NCI-H345 treated with DMSO at 0.1 percent for 48 hours (cell line): ENCODE results near the gene MFAP2.
"Not testable (repeated sequence)": the region's sequence is repeated elsewhere in the genome, so short reads cannot be mapped to it uniquely, and the experiment has no call there.

ENCODE experiments used
- DNase-seq: peaks from one replicate; lab custom pipeline; 2025; ENCODE audit not compliant: unreplicated experiment; lab: John Stamatoyannopoulos, UW

The MFAP2 gene

DNA sequence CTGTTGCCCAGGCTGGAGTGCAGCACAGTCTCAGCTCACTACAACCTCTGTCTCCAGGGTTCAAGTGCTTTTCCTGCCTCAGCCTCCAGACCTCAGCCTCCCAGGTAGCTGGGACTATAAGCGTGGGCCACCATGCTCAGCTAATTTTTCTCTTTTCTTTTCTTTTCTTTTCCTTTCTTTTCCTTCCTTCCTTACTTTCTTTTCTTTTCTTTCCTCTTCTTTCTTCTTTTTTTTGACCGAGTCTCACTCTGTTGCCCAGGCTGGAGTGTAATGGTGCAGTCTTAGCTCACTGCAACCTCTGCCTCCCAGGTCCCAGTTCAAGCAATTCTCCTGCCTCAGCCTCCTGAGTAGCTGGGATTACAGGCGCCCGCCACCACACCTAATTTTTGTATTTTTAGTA lies 16.3 kb downstream of the MFAP2 start:
- not testable (repeated sequence) for DNase-seq

DNA sequence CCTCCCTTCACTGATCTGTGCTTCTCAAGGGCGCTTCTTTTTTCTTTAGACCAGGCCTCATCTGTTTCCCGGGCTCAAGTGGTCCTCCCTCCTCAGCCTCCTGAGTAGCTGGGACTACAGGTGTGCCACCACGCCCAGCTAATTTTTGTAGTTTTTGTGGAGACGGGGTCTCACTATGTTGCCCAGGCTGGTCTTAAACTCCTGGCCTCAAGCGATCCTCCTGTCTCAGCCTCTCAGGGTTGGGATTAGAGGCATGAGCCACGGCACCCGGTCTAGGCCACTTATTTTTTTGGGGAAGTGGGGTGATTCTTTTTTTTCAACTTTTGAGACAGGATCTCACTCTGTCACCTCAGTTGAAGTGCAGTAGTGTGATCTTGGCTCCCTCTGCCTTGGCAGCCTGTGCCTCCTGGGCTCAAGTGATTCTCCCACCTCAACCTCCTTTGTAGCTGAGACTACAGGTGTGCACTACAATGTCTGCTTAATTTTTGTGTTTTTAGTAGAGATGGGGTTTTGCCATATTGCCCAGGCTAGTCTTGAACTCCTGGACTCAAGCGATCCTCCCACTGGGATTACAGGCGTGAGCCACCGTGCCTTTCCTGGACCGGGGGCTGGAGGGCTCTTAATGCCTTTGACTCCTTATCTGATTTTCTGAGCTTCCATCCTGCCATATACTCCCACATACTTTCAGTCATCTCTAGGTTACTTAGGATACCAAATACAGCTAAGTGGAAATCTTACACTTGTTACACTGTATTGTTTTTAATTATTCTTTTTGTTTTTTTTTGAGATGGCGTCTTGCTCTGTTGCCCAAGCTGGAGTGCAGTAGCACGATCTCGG lies 18.9 kb downstream of the MFAP2 start:
- DNase-seq, result no peak

DNA sequence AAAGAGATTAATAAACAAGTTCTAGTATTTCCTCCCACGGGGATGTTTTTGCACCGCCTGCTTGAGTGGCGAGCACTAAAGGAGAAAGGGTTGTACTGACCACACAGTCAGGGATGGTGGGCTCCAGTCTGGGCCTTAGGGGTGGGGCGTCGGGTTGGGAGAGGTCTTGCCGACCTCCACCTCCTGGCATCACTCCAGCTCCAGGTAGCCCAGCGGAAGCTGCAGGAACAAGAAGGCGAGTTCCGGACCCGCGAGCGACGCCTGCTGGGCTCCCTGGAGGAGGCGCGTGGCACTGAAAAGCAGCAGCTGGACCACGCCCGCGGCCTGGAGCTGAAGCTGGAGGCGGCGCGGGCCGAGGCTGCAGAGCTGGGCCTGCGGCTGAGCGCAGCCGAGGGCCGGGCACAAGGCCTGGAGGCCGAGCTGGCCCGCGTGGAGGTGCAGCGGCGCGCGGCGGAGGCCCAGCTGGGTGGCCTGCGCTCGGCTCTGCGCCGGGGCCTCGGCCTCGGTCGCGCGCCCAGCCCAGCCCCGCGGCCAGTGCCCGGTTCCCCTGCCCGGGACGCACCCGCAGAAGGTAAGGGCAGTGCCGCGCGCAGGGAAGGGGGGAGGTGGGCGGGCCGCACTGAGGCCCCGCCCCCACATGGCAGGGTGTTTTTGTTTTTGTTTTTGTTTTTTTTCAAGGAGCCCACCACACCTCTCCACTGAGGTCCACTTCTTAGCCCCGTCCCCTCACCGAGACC lies 19.7 kb downstream of the MFAP2 start:
- DNase-seq, result peak; percentile 68

DNA sequence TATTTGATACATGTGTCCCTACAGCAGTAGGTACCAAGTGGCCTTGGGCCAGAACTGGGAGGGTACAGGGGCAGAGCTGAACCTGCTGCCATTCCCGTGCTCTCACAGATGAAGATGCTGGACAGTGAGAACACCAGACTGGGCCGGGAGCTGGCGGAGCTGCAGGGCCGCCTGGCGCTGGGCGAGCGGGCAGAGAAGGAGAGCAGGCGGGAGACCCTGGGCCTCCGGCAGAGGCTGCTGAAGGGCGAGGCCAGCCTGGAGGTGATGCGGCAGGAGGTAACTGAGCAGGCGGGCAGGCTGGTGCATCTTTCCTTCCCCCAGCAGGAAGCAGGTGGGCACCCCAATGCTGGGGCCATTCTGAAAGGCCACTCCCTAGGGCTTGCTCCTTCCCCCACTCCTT lies 21.9 kb downstream of the MFAP2 start:
- DNase-seq, result no peak

DNA sequence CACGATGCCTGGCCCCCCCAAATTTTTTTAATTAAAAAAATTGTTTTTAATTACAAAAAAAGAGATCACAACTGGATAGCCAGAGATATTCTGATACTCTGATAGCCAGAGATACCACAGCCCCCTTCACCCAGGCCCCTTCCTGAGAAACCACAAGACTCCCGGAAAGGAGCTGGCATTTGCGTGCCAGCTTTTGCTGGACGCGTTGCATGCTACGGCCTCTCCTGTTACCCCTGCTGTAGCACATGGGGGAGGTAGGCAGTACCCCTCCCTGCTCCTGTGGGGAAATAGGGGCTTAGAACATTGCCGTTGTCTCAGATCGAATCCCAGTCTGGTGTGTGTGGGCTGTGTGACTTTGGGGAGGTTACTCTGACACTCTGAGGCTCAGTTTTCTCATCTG lies 22.7 kb downstream of the MFAP2 start:
- DNase-seq, result no peak

DNA sequence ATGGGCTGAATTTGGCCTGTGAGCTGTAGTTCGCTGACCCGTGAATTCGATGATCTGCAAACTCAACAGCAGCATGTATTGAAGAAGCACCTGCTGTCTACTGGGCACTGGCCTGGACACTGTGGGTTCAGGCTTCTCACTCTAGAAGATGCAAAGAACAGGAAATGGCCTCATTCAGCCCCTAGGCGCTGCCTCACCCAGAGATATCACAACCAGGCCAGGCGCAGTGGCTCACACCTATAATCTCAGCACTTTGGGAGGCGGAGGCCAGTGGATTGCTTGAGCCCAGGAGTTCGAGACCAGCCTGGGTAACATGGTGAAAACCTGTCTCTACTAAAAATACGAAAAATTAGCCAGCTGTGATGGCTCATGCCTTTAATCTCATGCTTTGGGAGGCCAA lies 23.6 kb downstream of the MFAP2 start:
- no peak for DNase-seq

DNA sequence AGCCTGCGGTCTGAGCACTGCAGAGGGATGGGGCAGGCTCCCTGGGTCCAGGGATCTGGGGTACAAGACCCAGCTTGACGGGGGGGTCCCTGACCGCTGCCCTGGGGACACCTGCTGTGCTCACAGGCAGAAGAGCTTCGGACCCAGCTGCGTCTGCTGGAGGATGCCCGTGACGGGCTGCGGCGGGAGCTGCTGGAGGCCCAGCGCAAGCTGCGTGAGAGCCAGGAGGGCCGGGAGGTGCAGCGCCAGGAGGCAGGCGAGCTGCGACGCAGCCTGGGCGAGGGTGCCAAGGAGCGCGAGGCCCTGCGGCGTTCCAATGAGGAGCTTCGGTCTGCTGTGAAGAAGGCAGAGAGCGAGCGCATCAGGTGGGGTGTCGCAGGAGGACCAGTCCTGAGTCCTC lies 25.2 kb downstream of the MFAP2 start:
- DNase-seq, result no peak

DNA sequence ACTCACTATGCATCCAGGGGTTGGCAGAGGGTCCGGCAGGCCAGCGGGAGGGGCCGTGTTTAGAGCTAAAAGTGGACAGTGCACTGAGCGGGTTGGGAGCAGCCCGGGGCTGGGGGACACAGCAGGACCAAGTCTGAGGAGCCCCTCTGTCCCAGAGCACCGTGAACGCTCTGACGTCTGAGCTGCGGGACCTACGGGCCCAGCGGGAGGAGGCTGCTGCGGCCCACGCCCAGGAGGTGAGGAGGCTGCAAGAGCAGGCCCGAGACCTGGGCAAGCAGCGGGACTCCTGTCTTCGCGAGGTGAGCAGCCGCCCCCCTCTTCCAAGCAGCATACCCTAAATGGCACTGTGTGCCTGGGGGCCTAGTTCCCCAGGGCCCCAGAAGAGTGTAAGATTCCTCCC lies 25.8 kb downstream of the MFAP2 start:
- no peak for DNase-seq

DNA sequence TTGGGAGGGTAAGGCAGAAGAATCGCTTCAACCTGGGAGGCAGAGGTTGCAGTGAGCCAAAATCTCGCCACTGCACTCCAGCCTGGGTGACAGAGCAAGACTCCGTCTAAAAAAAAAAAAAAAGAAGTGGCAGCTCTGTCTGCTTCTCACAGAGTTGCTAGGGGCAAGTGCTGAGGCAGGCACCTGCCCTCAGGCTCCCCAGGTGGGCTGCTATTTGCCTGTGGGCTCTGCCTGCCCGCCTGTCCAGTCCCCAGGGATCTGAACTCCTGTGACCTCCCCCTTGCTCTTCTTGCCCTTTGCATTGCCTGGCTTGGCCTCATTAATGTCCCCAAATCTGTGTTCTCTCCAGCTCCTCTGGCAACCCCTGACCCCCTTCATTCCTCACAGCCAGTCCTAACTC lies 28.0 kb downstream of the MFAP2 start:
- DNase-seq, result not testable (repeated sequence)

DNA sequence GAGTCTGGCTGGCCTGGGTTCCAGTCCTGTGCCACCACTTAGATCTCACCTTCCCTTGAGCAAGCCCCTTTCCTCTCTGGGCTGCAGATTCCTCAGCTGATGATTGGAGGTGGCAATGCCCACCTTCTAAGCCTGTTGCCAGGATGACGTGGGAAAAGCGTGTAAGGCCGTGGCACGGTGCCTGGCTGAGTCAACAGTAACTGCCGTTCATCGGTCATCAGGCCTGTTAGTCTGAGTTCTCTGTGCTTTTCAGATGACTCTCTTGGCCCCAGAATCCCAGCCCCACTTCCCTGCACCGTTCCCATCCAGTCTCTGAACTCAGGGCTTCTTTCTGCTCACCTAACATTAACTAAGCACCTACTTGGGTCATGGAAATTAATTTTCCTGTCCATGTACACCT lies 31.4 kb downstream of the MFAP2 start:
- DNase-seq, result not testable (repeated sequence)

DNA sequence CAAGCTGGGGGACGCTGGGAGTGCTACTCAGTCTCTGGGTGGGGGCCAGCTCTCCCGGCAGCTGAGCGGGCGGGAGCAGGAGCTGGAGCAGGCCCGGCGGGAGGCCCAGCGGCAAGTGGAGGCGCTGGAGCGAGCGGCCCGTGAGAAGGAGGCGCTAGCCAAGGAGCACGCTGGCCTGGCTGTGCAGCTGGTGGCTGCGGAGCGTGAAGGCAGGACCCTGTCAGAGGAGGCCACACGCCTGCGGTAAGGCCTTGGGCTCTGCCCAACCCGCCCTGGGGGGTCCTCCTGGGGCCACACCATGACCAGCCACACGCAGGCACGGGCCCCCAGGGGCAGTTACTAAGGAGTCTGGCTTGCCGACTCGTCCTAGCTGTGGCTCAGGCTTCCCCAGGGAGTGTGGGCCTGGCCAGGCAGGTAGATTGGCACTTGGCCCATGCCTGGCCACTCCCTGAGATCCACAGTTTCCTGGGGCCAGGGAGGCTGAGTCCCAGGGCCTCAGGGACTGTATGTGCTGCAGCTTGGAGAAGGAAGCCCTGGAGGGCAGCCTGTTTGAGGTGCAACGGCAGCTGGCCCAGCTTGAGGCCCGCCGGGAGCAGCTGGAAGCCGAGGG lies 32.0 kb downstream of the MFAP2 start:
- peak; percentile 71 for DNase-seq

DNA sequence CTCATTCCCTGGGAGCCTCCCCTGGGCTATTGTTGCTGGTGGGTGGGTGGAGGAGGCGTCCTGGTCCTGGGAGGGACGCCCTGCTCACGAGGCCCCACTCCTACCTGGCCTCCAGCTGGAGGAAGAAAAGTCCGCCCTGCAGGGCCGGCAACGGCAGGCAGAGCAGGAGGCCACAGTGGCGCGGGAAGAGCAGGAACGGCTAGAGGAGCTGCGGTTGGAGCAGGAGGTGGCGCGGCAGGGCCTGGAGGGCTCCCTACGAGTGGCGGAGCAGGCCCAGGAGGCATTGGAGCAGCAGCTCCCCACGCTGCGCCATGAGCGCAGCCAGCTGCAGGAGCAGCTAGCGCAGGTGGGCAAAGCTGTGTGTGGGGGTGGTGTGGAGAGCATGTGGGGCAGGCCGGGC lies 33.8 kb downstream of the MFAP2 start:
- DNase-seq, result no peak

DNA sequence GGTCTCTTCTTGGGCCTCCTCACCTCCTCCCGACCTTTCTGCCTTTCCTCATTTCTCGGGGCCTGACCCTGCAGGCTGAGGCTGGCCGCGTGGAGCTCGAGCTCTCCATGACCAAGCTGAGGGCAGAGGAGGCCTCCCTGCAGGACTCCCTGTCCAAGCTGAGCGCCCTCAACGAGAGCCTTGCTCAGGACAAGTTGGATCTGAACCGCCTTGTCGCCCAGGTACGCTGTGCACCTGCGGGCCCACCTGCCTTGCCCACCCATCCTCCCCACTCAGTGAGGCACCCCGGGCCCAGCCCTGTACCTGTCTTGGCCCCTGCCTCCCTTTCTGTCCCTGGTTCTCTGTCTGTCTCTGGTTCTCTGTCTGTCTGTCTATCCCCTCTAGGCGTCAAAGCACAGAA lies 34.2 kb downstream of the MFAP2 start:
- not testable (repeated sequence) for DNase-seq

DNA sequence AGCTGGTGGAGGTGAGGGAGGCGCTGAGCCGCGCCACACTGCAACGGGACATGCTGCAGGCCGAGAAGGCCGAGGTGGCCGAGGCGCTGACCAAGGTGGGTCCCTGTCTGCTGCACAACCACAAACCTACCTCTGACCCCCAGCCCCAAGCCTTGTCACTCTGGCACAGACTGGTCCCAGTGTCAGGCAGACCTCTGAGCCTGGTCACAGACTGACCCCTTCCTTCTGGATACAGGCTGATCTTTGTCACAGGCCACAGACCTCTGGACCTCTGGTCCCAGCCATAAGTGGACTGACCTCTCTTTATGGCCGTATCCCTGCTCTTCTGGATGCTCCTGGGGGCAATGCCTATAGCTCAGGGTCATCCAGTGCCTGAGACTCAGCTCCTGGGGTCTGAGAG lies 34.9 kb downstream of the MFAP2 start:
- not testable (repeated sequence) for DNase-seq

DNA sequence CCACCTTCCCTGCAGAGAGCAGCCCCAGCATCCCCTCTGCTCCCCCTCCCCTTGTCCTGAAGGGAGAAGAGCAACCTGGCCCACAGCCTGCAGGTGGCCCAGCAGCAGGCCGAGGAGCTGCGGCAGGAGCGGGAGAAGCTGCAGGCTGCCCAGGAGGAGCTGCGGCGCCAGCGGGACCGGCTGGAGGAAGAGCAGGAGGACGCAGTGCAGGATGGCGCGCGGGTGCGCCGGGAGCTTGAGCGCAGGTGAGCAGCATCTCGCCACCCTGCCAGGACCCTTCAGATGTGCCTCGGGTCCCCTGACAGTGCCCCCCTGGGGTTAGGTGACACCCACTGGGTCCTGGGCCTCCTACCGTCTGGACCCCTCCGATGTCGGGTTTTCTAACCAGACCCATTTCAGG lies 36.4 kb downstream of the MFAP2 start:
- DNase-seq, result no peak

DNA sequence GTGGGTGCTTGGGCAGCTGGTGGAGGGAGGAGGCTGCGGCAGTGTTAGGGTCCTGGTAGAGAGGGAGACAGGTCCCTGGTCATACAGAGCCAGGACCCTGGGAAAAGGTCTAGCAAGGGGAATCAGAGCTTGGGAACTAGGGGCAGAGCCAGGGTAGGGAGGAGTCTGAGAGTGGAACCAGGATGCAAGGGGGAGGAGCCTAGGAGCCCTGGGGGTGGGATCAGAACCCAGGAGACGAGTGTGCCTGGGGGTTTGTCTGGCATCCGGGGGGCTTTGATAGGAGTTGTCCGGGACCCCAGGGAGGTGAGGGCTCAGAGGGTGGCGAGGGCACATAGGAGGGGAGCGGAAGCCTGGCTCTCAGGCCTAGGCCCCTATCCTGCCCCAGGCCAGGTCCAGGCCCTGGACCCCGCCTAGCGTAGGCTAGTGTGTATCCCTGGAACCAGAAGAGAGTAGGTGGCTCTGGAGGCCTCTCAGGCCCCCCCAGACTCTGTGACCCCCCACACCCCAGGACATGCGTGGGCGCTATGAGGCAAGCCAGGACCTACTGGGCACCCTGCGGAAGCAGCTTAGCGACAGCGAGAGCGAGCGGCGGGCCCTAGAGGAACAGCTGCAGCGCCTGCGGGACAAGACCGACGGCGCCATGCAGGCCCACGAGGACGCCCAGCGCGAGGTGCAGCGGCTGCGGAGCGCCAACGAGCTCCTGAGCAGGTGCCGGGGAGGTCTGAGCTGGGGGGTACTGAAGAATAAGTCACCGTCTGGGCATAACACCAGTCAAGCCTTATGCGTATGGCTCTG lies 40.8 kb downstream of the MFAP2 start:
- not testable (repeated sequence) for DNase-seq

DNA sequence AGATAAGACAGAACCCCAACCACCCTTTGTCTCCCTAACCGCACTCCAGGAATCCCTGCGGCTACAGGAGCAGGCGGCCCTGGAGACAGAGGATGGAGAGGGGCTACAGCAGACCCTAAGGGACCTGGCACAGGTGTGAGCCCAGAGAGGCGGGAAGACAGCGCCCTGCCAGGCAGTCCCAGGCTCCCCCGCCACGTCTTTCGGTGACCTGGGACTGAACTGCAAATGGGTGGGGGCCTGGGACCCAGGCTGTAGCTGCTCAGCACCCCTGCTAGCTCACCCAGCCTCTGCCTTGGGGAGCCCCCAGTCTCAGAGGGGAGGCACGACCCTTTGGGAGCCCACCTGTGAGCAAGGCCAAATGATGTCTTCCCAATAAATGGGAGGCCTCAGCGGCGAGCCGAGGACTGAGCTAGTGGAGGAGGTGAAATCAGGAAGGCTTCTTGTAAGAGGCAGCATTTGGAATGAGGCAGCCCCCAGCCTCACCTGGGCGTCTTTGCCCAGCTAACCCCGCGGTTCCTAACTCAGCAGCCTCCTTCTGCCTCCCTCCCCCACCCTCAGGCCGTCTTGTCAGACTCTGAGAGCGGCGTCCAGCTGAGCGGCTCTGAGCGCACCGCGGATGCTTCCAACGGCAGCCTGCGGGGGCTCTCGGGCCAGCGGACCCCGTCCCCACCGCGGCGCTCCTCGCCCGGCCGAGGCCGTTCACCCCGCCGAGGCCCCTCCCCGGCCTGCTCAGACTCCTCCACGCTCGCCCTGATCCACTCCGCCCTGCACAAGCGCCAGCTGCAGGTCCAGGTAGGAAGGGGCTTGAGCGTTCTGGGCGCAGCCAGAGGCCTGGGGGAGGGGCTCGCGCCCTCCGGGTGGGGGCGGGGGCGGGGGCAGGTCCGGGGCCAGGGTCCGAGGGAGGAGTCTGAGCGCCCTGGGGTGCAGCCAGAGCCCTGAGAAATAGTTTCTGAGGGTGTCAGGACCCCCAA lies 41.8 kb downstream of the MFAP2 start:
- DNase-seq, result no peak

DNA sequence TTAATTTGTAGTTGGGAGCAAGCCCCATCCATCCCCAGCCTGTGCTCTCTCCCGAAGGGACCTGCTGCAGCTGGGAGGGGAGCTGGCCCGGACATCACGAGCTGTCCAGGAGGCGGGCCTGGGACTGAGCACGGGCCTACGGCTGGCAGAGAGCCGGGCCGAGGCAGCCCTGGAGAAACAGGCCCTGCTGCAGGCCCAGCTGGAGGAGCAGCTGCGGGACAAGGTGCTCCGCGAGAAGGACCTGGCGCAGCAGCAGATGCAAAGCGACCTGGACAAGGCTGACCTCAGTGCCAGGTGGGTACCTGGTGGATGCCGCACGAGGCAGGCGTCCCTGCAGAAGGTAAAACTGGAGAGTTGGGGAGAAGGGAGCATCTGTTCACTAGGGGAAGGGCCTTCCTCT lies 43.8 kb downstream of the MFAP2 start:
- not testable (repeated sequence) for DNase-seq

DNA sequence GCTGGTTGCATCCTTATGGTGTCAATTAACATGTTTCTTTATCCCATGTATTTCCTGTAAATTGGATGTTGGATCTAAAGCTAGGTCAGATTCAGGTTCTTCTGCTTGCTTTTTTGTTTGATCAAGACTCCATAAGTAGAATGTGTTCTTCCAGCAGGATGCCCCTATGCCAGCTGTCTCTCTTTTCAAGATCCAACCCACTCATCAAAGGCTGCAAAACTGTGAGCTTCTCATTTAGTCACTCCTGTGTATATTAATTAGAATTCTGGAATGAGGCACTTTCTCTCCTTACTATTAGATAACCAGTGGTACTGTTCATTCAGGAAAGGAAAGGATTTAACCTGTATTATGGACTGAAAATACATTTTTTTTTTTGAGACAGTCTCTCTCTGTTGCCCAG lies 46.5 kb downstream of the MFAP2 start:
- not testable (repeated sequence) for DNase-seq
